ENCODE measurements around the gene TBXAS1. TPM values are rescaled to one million over a fixed set of nuclear protein-coding genes. Genes with fewer than 3 reads are reported as not detected.

TBXAS1 gene
- total and polyA plus RNA-seq, 5 donors from 2014 or later, result 5.2 to 21.2 (median 11.3) TPM

- no peak for ATAC-seq (ENCODE audit: low read depth in 2 of 2)
- Mint-ChIP-seq H3K27ac (no peak overlapping the region), H3K27me3 (peaks cover 16% of the 10 kb centered on the region), H3K9me3 (no peaks in the 10 kb centered on the region), H3K4me1 (no peaks in the 10 kb centered on the region), H3K36me3 (peaks cover 3% of the 10 kb centered on the region), H3K4me3 (no peak overlapping the region)
- Histone ChIP-seq H3K27ac (ENCODE audit: insufficient read depth, low read length, poor library complexity, severe bottlenecking) (no peak overlapping the region), H3K4me3 (ENCODE audit: low read depth, low read length) (no peak overlapping the region), H3K27me3 (ENCODE audit: control insufficient read depth, insufficient read depth, low read length) (no peaks in the 10 kb centered on the region), H3K9me3 (ENCODE audit: control insufficient read depth in 2 of 2, low read length in 2 of 2) (no peaks in the 10 kb centered on the region), H3K4me1 (ENCODE audit: control insufficient read depth, insufficient read depth, low read length, poor library complexity, severe bottlenecking) (no peaks in the 10 kb centered on the region), H3K36me3 (ENCODE audit: control insufficient read depth, insufficient read depth, low read length) (no peaks in the 10 kb centered on the region)
- no peak for DNase-seq
These were observed 176.9 kb downstream of the TBXAS1 start for GRCh38 chr7:140005754-140006503.

- no peaks in the 10 kb centered on the region for H3K4me1 ChIP-seq (ENCODE audit: control insufficient read depth, insufficient read depth, low read length, poor library complexity, severe bottlenecking)
- ATAC-seq (ENCODE audit: low read depth in 2 of 2), result no peak
- Mint-ChIP-seq H3K4me3 (no peak overlapping the region), H3K36me3 (peaks cover 7% of the 10 kb centered on the region), H3K27ac (no peak overlapping the region), H3K27me3 (peaks cover 16% of the 10 kb centered on the region), H3K9me3 (no peaks in the 10 kb centered on the region), H3K4me1 (peaks cover 0 to 3% (median 0%) of the 10 kb centered on the region in 4 donors)
- DNase-seq, result no peak
- no peaks in the 10 kb centered on the region for H3K9me3 ChIP-seq (ENCODE audit: control insufficient read depth in 2 of 2, low read length in 2 of 2)
- no peak overlapping the region for H3K4me3 ChIP-seq (ENCODE audit: low read depth, low read length)
- H3K27me3 ChIP-seq (ENCODE audit: control insufficient read depth, insufficient read depth, low read length), result no peaks in the 10 kb centered on the region
- H3K27ac ChIP-seq (ENCODE audit: insufficient read depth, low read length, poor library complexity, severe bottlenecking), result no peak overlapping the region
- H3K36me3 ChIP-seq (ENCODE audit: control insufficient read depth, insufficient read depth, low read length), result no peaks in the 10 kb centered on the region
These were observed 177.5 kb downstream of the TBXAS1 start for GRCh38 chr7:140006600-140006999.

GRCh38 chr7:140007051-140007690 is 178.1 kb downstream of the TBXAS1 start:
- no peak overlapping the region for H3K4me3 ChIP-seq (ENCODE audit: low read depth, low read length)
- no peak overlapping the region for H3K4me3 Mint-ChIP-seq
- H3K36me3 ChIP-seq (ENCODE audit: control insufficient read depth, insufficient read depth, low read length), result no peaks in the 10 kb centered on the region
- H3K27me3 ChIP-seq (ENCODE audit: control insufficient read depth, insufficient read depth, low read length), result no peaks in the 10 kb centered on the region
- H3K4me1 ChIP-seq (ENCODE audit: control insufficient read depth, insufficient read depth, low read length, poor library complexity, severe bottlenecking), result no peaks in the 10 kb centered on the region
- H3K4me1 Mint-ChIP-seq, result peaks cover 0 to 3% (median 0%) of the 10 kb centered on the region in 4 donors
- no peak for DNase-seq
- no peak overlapping the region for H3K27ac Mint-ChIP-seq
- H3K36me3 Mint-ChIP-seq, result peaks cover 9% of the 10 kb centered on the region
- H3K27me3 Mint-ChIP-seq, result peaks cover 16% of the 10 kb centered on the region
- no peaks in the 10 kb centered on the region for H3K9me3 Mint-ChIP-seq
- ATAC-seq (ENCODE audit: low read depth in 2 of 2), result no peak
- no peak overlapping the region for H3K27ac ChIP-seq (ENCODE audit: insufficient read depth, low read length, poor library complexity, severe bottlenecking)
- no peaks in the 10 kb centered on the region for H3K9me3 ChIP-seq (ENCODE audit: control insufficient read depth in 2 of 2, low read length in 2 of 2)

GRCh38 chr7:140008755-140009610 is 179.9 kb downstream of the TBXAS1 start:
- Mint-ChIP-seq H3K9me3 (no peaks in the 10 kb centered on the region), H3K27ac (no peak overlapping the region), H3K27me3 (peaks cover 11% of the 10 kb centered on the region), H3K36me3 (peaks cover 6% of the 10 kb centered on the region), H3K4me1 (peaks cover 0 to 3% (median 0%) of the 10 kb centered on the region in 4 donors), H3K4me3 (no peak overlapping the region)
- H3K27me3 ChIP-seq (ENCODE audit: control insufficient read depth, insufficient read depth, low read length), result no peaks in the 10 kb centered on the region
- H3K27ac ChIP-seq (ENCODE audit: insufficient read depth, low read length, poor library complexity, severe bottlenecking), result no peak overlapping the region
- H3K4me3 ChIP-seq (ENCODE audit: low read depth, low read length), result no peak overlapping the region
- ATAC-seq (ENCODE audit: low read depth in 2 of 2), result no peak
- no peak for DNase-seq
- no peaks in the 10 kb centered on the region for H3K36me3 ChIP-seq (ENCODE audit: control insufficient read depth, insufficient read depth, low read length)
- H3K4me1 ChIP-seq (ENCODE audit: control insufficient read depth, insufficient read depth, low read length, poor library complexity, severe bottlenecking), result no peaks in the 10 kb centered on the region
- H3K9me3 ChIP-seq (ENCODE audit: control insufficient read depth in 2 of 2, low read length in 2 of 2), result no peaks in the 10 kb centered on the region

GRCh38 chr7:140009735-140010134 is 180.7 kb downstream of the TBXAS1 start:
- Histone ChIP-seq H3K27me3 (ENCODE audit: control insufficient read depth, insufficient read depth, low read length) (no peaks in the 10 kb centered on the region), H3K4me3 (ENCODE audit: low read depth, low read length) (no peak overlapping the region), H3K36me3 (ENCODE audit: control insufficient read depth, insufficient read depth, low read length) (no peaks in the 10 kb centered on the region), H3K9me3 (ENCODE audit: control insufficient read depth in 2 of 2, low read length in 2 of 2) (no peaks in the 10 kb centered on the region), H3K4me1 (ENCODE audit: control insufficient read depth, insufficient read depth, low read length, poor library complexity, severe bottlenecking) (no peaks in the 10 kb centered on the region), H3K27ac (ENCODE audit: insufficient read depth, low read length, poor library complexity, severe bottlenecking) (no peak overlapping the region)
- no peaks in the 10 kb centered on the region for H3K9me3 Mint-ChIP-seq
- ATAC-seq (ENCODE audit: low read depth in 2 of 2), result no peak
- no peak for DNase-seq
- H3K36me3 Mint-ChIP-seq, result peaks cover 6% of the 10 kb centered on the region
- peaks cover 11% of the 10 kb centered on the region for H3K27me3 Mint-ChIP-seq
- H3K27ac Mint-ChIP-seq, result no peak overlapping the region
- peaks cover 0 to 3% (median 0%) of the 10 kb centered on the region in 4 donors for H3K4me1 Mint-ChIP-seq
- no peak overlapping the region for H3K4me3 Mint-ChIP-seq

- Mint-ChIP-seq H3K36me3 (peaks cover 10% of the 10 kb centered on the region), H3K4me3 (no peak overlapping the region), H3K4me1 (peaks cover 0 to 3% (median 0%) of the 10 kb centered on the region in 4 donors), H3K27ac (no peak overlapping the region), H3K9me3 (no peaks in the 10 kb centered on the region), H3K27me3 (peaks cover 11% of the 10 kb centered on the region)
- Histone ChIP-seq H3K9me3 (ENCODE audit: control insufficient read depth in 2 of 2, low read length in 2 of 2) (no peaks in the 10 kb centered on the region), H3K36me3 (ENCODE audit: control insufficient read depth, insufficient read depth, low read length) (no peaks in the 10 kb centered on the region), H3K27me3 (ENCODE audit: control insufficient read depth, insufficient read depth, low read length) (no peaks in the 10 kb centered on the region), H3K4me3 (ENCODE audit: low read depth, low read length) (no peak overlapping the region), H3K4me1 (ENCODE audit: control insufficient read depth, insufficient read depth, low read length, poor library complexity, severe bottlenecking) (no peaks in the 10 kb centered on the region), H3K27ac (ENCODE audit: insufficient read depth, low read length, poor library complexity, severe bottlenecking) (no peak overlapping the region)
- DNase-seq, result no peak
- ATAC-seq (ENCODE audit: low read depth in 2 of 2), result no peak
These were observed 181.3 kb downstream of the TBXAS1 start for GRCh38 chr7:140010194-140010895.

- Mint-ChIP-seq H3K9me3 (no peaks in the 10 kb centered on the region), H3K4me1 (peaks cover 0 to 3% (median 1%) of the 10 kb centered on the region in 4 donors), H3K36me3 (peaks cover 10% of the 10 kb centered on the region), H3K27me3 (peaks cover 7% of the 10 kb centered on the region), H3K4me3 (no peak overlapping the region), H3K27ac (no peak overlapping the region)
- Histone ChIP-seq H3K4me1 (ENCODE audit: control insufficient read depth, insufficient read depth, low read length, poor library complexity, severe bottlenecking) (no peaks in the 10 kb centered on the region), H3K4me3 (ENCODE audit: low read depth, low read length) (no peak overlapping the region), H3K9me3 (ENCODE audit: control insufficient read depth in 2 of 2, low read length in 2 of 2) (no peaks in the 10 kb centered on the region), H3K27ac (ENCODE audit: insufficient read depth, low read length, poor library complexity, severe bottlenecking) (no peak overlapping the region), H3K27me3 (ENCODE audit: control insufficient read depth, insufficient read depth, low read length) (no peaks in the 10 kb centered on the region), H3K36me3 (ENCODE audit: control insufficient read depth, insufficient read depth, low read length) (no peaks in the 10 kb centered on the region)
- DNase-seq (no peak), ATAC-seq (ENCODE audit: low read depth in 2 of 2) (no peak)
These were observed 184.6 kb downstream of the TBXAS1 start for GRCh38 chr7:140013676-140014075.
